ENCODE measurements around the gene TMEM208. TPM values are rescaled to one million over a fixed set of nuclear protein-coding genes. Genes with fewer than 3 reads are reported as not detected.
A peak's percentile ranks its signal among the peaks of the same experiment; 100 is the strongest.

TMEM208 gene
- total RNA-seq, 6 donors from 2014 or later = 21.1 to 50.6 (median 48.5) TPM

- no peaks in the 10 kb centered on the region for H3K9me3 ChIP-seq
- no peak overlapping the region for H3K4me3 ChIP-seq
- 57 to 61% methylated on average over 5 of the region's 5 CpGs for WGBS, 2 donors
- H3K27me3 ChIP-seq = no peaks in the 10 kb centered on the region
- no peak for DNase-seq
- H3K4me1 ChIP-seq = peaks cover 23 to 34% (median 31%) of the 10 kb centered on the region in 4 donors
- TF ChIP-seq, protein P1, sequence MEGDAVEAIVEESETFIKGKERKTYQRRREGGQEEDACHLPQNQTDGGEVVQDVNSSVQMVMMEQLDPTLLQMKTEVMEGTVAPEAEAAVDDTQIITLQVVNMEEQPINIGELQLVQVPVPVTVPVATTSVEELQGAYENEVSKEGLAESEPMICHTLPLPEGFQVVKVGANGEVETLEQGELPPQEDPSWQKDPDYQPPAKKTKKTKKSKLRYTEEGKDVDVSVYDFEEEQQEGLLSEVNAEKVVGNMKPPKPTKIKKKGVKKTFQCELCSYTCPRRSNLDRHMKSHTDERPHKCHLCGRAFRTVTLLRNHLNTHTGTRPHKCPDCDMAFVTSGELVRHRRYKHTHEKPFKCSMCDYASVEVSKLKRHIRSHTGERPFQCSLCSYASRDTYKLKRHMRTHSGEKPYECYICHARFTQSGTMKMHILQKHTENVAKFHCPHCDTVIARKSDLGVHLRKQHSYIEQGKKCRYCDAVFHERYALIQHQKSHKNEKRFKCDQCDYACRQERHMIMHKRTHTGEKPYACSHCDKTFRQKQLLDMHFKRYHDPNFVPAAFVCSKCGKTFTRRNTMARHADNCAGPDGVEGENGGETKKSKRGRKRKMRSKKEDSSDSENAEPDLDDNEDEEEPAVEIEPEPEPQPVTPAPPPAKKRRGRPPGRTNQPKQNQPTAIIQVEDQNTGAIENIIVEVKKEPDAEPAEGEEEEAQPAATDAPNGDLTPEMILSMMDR (IDR thresholded peaks at IDR 0.05) = no peak
- TF ChIP-seq POLR2AphosphoS5 (IDR thresholded peaks at IDR 0.05) (no peak), POLR2A (IDR thresholded peaks at IDR 0.05) (no peak), EP300 (IDR thresholded peaks at IDR 0.05) (no peak)
- peak overlapping the region in 3 of 4 donors; percentile 24 to 67 (median 32) for H3K27ac ChIP-seq
- ATAC-seq (ENCODE audit: low FRiP score in 2 of 2) = no peak
- no peaks in the 10 kb centered on the region for H3K36me3 ChIP-seq
These were observed 11.2 kb upstream of the TMEM208 start for GRCh38 chr16:67215706-67216105.

- DNase-seq = peak in 1 of 2 donors; percentile 64
- Histone ChIP-seq H3K27ac (peak overlapping the region; percentile 32 to 67 (median 41)), H3K4me1 (peaks cover 23 to 34% (median 31%) of the 10 kb centered on the region in 4 donors), H3K27me3 (no peaks in the 10 kb centered on the region), H3K36me3 (no peaks in the 10 kb centered on the region), H3K4me3 (no peak overlapping the region), H3K9me3 (no peaks in the 10 kb centered on the region)
- peak; percentile 71 to 76 for ATAC-seq (ENCODE audit: low FRiP score in 2 of 2)
- 53% methylated on average over 18 of the region's 18 CpGs for WGBS, 2 donors
- peak in 1 of 2 donors; percentile 35 for TF ChIP-seq POLR2AphosphoS5 (IDR thresholded peaks at IDR 0.05)
- TF ChIP-seq EP300 (IDR thresholded peaks at IDR 0.05) = no peak
- peak in 1 of 4 donors; percentile 18 for TF ChIP-seq POLR2A (IDR thresholded peaks at IDR 0.05)
These were observed 10.1 kb upstream of the TMEM208 start for GRCh38 chr16:67216612-67217490.

DNA sequence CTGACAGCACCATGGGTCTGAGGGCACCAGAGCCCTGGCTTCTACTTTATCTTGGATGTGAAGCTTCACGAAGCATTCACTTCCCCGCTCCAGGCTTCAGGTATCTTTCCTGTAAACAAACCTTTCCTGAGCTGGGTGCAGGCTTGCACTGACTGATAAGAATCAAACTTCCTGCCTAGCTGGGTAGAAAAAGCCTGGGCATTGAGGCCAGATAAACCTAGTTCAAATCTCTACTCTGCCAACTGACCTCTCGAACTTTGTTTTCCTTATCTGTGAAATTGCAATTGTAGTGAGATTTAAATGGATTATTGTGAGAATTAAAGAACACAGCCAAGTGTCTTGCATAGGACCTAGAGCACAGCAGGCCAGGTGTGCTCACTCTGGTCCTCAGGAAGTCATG lies 2.9 kb upstream of the TMEM208 start:
- Histone ChIP-seq H3K4me3 (no peak overlapping the region), H3K9me3 (no peaks in the 10 kb centered on the region), H3K36me3 (peaks cover 7 to 11% (median 9%) of the 10 kb centered on the region in 4 donors), H3K27ac (peak overlapping the region in 2 of 4 donors; percentile 53 to 64), H3K4me1 (peaks cover 17 to 40% (median 29%) of the 10 kb centered on the region in 4 donors), H3K27me3 (no peaks in the 10 kb centered on the region)
- ATAC-seq (ENCODE audit: low FRiP score in 2 of 2) = no peak
- WGBS, 2 donors = 44 to 53% methylated on average over 1 to 3 of the region's 3 CpGs
- no peak for DNase-seq
- no peak for TF ChIP-seq EP300 (IDR thresholded peaks at IDR 0.05)
- no peak for TF ChIP-seq POLR2A (IDR thresholded peaks at IDR 0.05)
- no peak for TF ChIP-seq POLR2AphosphoS5 (IDR thresholded peaks at IDR 0.05)

- H3K27me3 ChIP-seq = no peaks in the 10 kb centered on the region
- H3K4me1 ChIP-seq = peaks cover 17 to 40% (median 29%) of the 10 kb centered on the region in 4 donors
- DNase-seq (no peak), ATAC-seq (ENCODE audit: low FRiP score in 2 of 2) (peak in 1 of 2 donors; percentile 1)
- H3K27ac ChIP-seq = peak overlapping the region; percentile 81 to 91 (median 88)
- peak overlapping the region; percentile 38 to 99 (median 90) for H3K4me3 ChIP-seq
- peaks cover 29 to 34% (median 33%) of the 10 kb centered on the region in 4 donors for H3K36me3 ChIP-seq
- TF ChIP-seq, protein P1 (IDR thresholded peaks at IDR 0.05) = no peak
- TF ChIP-seq POLR2A (IDR thresholded peaks at IDR 0.05) (no peak), EP300 (IDR thresholded peaks at IDR 0.05) (no peak), POLR2AphosphoS5 (IDR thresholded peaks at IDR 0.05) (no peak)
- no peaks in the 10 kb centered on the region for H3K9me3 ChIP-seq
- WGBS, 2 donors = 12 to 16% methylated on average over 11 to 12 of the region's 12 CpGs
These were observed 581 bp upstream of the TMEM208 start for GRCh38 chr16:67226295-67226803.

DNA sequence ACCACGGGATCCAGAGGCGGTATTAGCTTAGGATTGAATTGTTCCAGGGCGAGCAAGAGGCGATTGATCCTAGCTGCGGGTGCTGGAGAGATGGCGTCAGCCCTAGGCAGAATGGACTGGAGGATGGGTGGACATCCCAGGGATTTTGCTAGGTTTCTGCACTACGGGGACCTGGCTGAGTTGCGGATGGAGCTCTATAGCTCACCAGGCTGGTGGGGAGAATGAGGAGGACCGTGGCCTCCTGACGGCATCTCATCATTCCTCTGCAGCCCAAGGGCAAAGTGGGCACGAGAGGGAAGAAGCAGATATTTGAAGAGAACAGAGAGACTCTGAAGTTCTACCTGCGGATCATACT lies 614 bp downstream of the TMEM208 start:
- ATAC-seq (ENCODE audit: low FRiP score in 2 of 2) = no peak
- Histone ChIP-seq H3K9me3 (no peaks in the 10 kb centered on the region), H3K4me1 (peaks cover 17 to 40% (median 29%) of the 10 kb centered on the region in 4 donors), H3K4me3 (peak overlapping the region; percentile 78 to 99 (median 90)), H3K27me3 (no peaks in the 10 kb centered on the region), H3K27ac (peak overlapping the region; percentile 81 to 91 (median 88)), H3K36me3 (peaks cover 36 to 46% (median 42%) of the 10 kb centered on the region in 4 donors)
- no peak for DNase-seq
- 10 to 12% methylated on average over 11 to 12 of the region's 12 CpGs for WGBS, 2 donors
- TF ChIP-seq POLR2A (IDR thresholded peaks at IDR 0.05) (no peak), EP300 (IDR thresholded peaks at IDR 0.05) (no peak), POLR2AphosphoS5 (IDR thresholded peaks at IDR 0.05) (no peak)
- TF ChIP-seq, protein P1 (IDR thresholded peaks at IDR 0.05) = no peak
